H9 (cell line): ENCODE data around the gene RINT1. TPM values are rescaled to one million over a fixed set of nuclear protein-coding genes. Genes with fewer than 3 reads are reported as not detected.

Source experiments
- DNase-seq: peaks from one replicate; pipeline ENCODE4 v3.0.0-alpha.2; 2017
- H2AFZ ChIP-seq: one replicate; pipeline ENCODE4 v1.6.1; 2013; ENCODE audit warnings: mild to moderate bottlenecking, low read length, control low read depth, moderate library complexity
- H2AK5ac ChIP-seq: 2 replicates; pipeline ENCODE4 v1.6.1; 2013; ENCODE audit warnings: low read length, control low read depth, mixed read lengths; ENCODE audit not compliant: insufficient read length
- H2BK120ac ChIP-seq: one replicate; pipeline ENCODE4 v1.6.1; 2013; ENCODE audit warnings: low read depth, mild to moderate bottlenecking, low read length, control low read depth, inconsistent platforms; ENCODE audit not compliant: poor library complexity, severe bottlenecking
- H2BK12ac ChIP-seq: 2 replicates; pipeline ENCODE4 v1.6.1; 2013; ENCODE audit warnings: low read length, control low read depth, mixed read lengths, low read depth; ENCODE audit not compliant: insufficient read length
- H2BK15ac ChIP-seq: 2 replicates; pipeline ENCODE4 v1.6.1; 2013; ENCODE audit warnings: low read depth, low read length, control low read depth
- H2BK20ac ChIP-seq: one replicate; pipeline ENCODE4 v1.6.1; 2013; ENCODE audit warnings: low read depth, mild to moderate bottlenecking, low read length, control low read depth, inconsistent platforms; ENCODE audit not compliant: poor library complexity, severe bottlenecking
- H2BK5ac ChIP-seq: 2 replicates; pipeline ENCODE4 v1.6.1; 2013; ENCODE audit warnings: low read length, control low read depth, mixed read lengths; ENCODE audit not compliant: insufficient read length
- H3K14ac ChIP-seq: 2 replicates; pipeline ENCODE4 v1.6.1; 2013; ENCODE audit warnings: low read length, control low read depth; ENCODE audit not compliant: insufficient read depth
- H3K18ac ChIP-seq: 2 replicates; pipeline ENCODE4 v1.6.1; 2013; ENCODE audit warnings: low read depth, mild to moderate bottlenecking, mixed read lengths, low read length, control low read depth; ENCODE audit not compliant: insufficient read length
- H3K23ac ChIP-seq: 2 replicates; pipeline ENCODE4 v1.6.1; 2013; ENCODE audit warnings: low read length, control low read depth, mixed read lengths, low read depth; ENCODE audit not compliant: insufficient read length
- H3K23me2 ChIP-seq: 2 replicates; pipeline ENCODE4 v1.6.1; 2013; ENCODE audit warnings: low read depth, mild to moderate bottlenecking, mixed read lengths, low read length, control low read depth; ENCODE audit not compliant: insufficient read length, poor library complexity, severe bottlenecking
- H3K27ac ChIP-seq: 2 replicates; pipeline ENCODE4 v1.5.1; 2013; ENCODE audit warnings: low read length, control low read depth, mixed read lengths, low read depth; ENCODE audit not compliant: insufficient read length
- H3K27me3 ChIP-seq: 2 replicates; pipeline ENCODE4 v1.6.1; 2013; ENCODE audit warnings: low read length, control low read depth, inconsistent platforms; ENCODE audit not compliant: insufficient read depth
- H3K4ac ChIP-seq: 2 replicates; pipeline ENCODE4 v1.6.1; 2013; ENCODE audit warnings: low read depth, mild to moderate bottlenecking, control low read depth, inconsistent platforms, low read length, moderate library complexity
- H3K4me1 ChIP-seq: 2 replicates; pipeline ENCODE4 v1.6.1; 2013; ENCODE audit warnings: low read length, control low read depth, inconsistent platforms; ENCODE audit not compliant: insufficient read depth
- H3K4me2 ChIP-seq: 2 replicates; pipeline ENCODE4 v1.6.1; 2013; ENCODE audit warnings: low read length, control low read depth, mixed read lengths; ENCODE audit not compliant: insufficient read length, insufficient read depth
- H3K56ac ChIP-seq: 2 replicates; pipeline ENCODE4 v1.6.1; 2013; ENCODE audit warnings: low read depth, mild to moderate bottlenecking, mixed read lengths, low read length, control low read depth; ENCODE audit not compliant: insufficient read length
- H3K79me1 ChIP-seq: 2 replicates; pipeline ENCODE4 v1.6.1; 2013; ENCODE audit warnings: low read depth, mild to moderate bottlenecking, moderate library complexity, low read length, control low read depth, inconsistent platforms; ENCODE audit not compliant: insufficient read depth, poor library complexity, severe bottlenecking
- H3K79me2 ChIP-seq: 2 replicates; pipeline ENCODE4 v1.6.1; 2013; ENCODE audit warnings: low read length, control low read depth, inconsistent platforms; ENCODE audit not compliant: insufficient read depth
- H3K9ac ChIP-seq: 2 replicates; pipeline ENCODE4 v1.6.1; 2013; ENCODE audit warnings: low read length, control low read depth, mixed read lengths; ENCODE audit not compliant: insufficient read length; ENCODE audit errors: extremely low read depth
- H3K9me3 ChIP-seq: one replicate; pipeline ENCODE4 v1.6.1; 2013; ENCODE audit warnings: low read depth, low read length, inconsistent platforms; ENCODE audit not compliant: control insufficient read depth
- H3T11ph ChIP-seq: one replicate; pipeline ENCODE4 v1.6.1; 2013; ENCODE audit warnings: mild to moderate bottlenecking, low read length, control low read depth, inconsistent platforms
- H4K20me1 ChIP-seq: one replicate; pipeline ENCODE4 v1.6.1; 2013; ENCODE audit not compliant: control insufficient read depth, insufficient read length, insufficient read depth
- H4K5ac ChIP-seq: 2 replicates; pipeline ENCODE4 v1.6.1; 2013; ENCODE audit warnings: low read depth, mild to moderate bottlenecking, mixed read lengths, low read length, control low read depth; ENCODE audit not compliant: insufficient read length
- H4K8ac ChIP-seq: replicated peaks from 2 replicates; pipeline ENCODE4 v1.6.1; 2013; ENCODE audit warnings: low read length, control low read depth, mixed read lengths, low read depth; ENCODE audit not compliant: insufficient read length
- H4K91ac ChIP-seq: 2 replicates; pipeline ENCODE4 v1.6.1; 2013; ENCODE audit warnings: low read depth, mild to moderate bottlenecking, moderate library complexity, mixed read lengths, low read length, control low read depth; ENCODE audit not compliant: insufficient read length
- H3K27ac Mint-ChIP-seq, 3 experiments: 2 replicates in 2 of 3; 3 replicates in 1 of 3; pipeline ENCODE4 v1.8.0; 2020 to 2021; ENCODE audit warnings: mixed read lengths in 3 of 3, mild to moderate bottlenecking in 1 of 3, moderate library complexity in 1 of 3
- H3K27me3 Mint-ChIP-seq: 2 replicates; pipeline ENCODE4 v1.8.0; 2021; ENCODE audit warnings: low read depth, mild to moderate bottlenecking, moderate library complexity, mixed read lengths
- H3K36me3 Mint-ChIP-seq, 3 experiments: 2 replicates in 2 of 3; 3 replicates in 1 of 3; pipeline ENCODE4 v1.8.0; 2020 to 2021; ENCODE audit warnings: low read depth in 3 of 3, mixed read lengths in 3 of 3; ENCODE audit not compliant: insufficient read depth in 1 of 3
- H3K4me1 Mint-ChIP-seq, 2 experiments: 2 replicates each; pipeline ENCODE4 v1.8.0; 2020; ENCODE audit warnings: mixed read lengths in 2 of 2
- H3K4me3 Mint-ChIP-seq, 2 experiments: 2 replicates in 1 of 2; 3 replicates in 1 of 2; pipeline ENCODE4 v1.8.0; 2020 to 2021; ENCODE audit warnings: mild to moderate bottlenecking in 2 of 2, mixed read lengths in 2 of 2, moderate library complexity in 1 of 2
- H3K9me3 Mint-ChIP-seq, 2 experiments: 2 replicates in 1 of 2; 3 replicates in 1 of 2; pipeline ENCODE4 v1.8.0; 2020; ENCODE audit warnings: mild to moderate bottlenecking in 2 of 2, mixed read lengths in 2 of 2, moderate library complexity in 1 of 2
- CTCF ChIP-seq: fragments of 200-600 bp; sonication (generic); conservative IDR thresholded peaks from 3 replicates; pipeline ENCODE4 v1.8.0; 2021; ENCODE audit warnings: antibody characterized with exemption, mild to moderate bottlenecking
- WGBS: extraction: QIAGEN DNeasy Blood & Tissue Kit; methylation state at CpG from one replicate; pipeline ENCODE4 v1.1.7; 2013; ENCODE audit warnings: missing lambda C conversion rate, low lambda C conversion rate, mixed read lengths; ENCODE audit not compliant: insufficient read length; ENCODE audit errors: extremely low coverage; 5-methylcytosine and 5-hydroxymethylcytosine counted together
- total RNA-seq: library from RNA; stranded (reverse); gene quantifications from 2 replicates; pipeline ENCODE4 v1.2.1, GENCODE V29; 2021

The RINT1 gene
- total RNA-seq, 1 experiment from 2014 or later = 21.5 TPM

DNA sequence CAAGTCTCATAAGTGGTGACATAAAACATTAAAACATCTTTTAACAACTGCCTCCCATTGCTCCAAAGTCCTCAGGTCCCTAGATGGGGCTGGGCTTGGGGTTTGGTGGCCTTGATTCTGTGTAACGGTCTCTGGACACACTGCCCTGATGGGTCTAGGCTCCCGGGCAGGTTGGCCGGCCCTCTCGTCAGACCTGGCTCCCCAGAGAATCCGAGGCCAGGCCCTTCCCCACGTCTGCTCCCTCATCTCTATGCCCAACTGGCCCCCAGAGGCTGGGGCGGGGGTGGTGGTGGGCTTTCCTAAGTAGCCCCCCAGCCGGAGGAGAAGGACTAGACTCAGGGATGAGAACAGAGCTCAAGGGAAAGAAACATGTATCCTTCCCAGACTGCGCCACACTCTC lies 80.8 kb downstream of the RINT1 start:
- TF ChIP-seq CTCF = no peak
- no peak overlapping the region for H2BK12ac ChIP-seq
- no peaks in the 10 kb centered on the region for H3K4me1 ChIP-seq
- no peaks in the 10 kb centered on the region for H4K20me1 ChIP-seq
- H3K27ac Mint-ChIP-seq = no peak overlapping the region
- H3K56ac ChIP-seq = no peak overlapping the region
- no peak overlapping the region for H3K23ac ChIP-seq
- no CpG with 5 or more reads among the region's 9 CpGs for WGBS
- H4K91ac ChIP-seq = no peak overlapping the region
- H3K4me2 ChIP-seq = no peak overlapping the region
- no peak overlapping the region for H3K14ac ChIP-seq
- H3T11ph ChIP-seq = no peak overlapping the region
- H3K23me2 ChIP-seq = no peaks in the 10 kb centered on the region
- no peak overlapping the region for H3K4me3 Mint-ChIP-seq
- no peak overlapping the region for H3K4ac ChIP-seq
- no peaks in the 10 kb centered on the region for H3K79me2 ChIP-seq
- no peak overlapping the region for H4K5ac ChIP-seq
- H4K8ac ChIP-seq = no peak overlapping the region
- no peak overlapping the region for H2BK120ac ChIP-seq
- no peaks in the 10 kb centered on the region for H3K79me1 ChIP-seq
- no peak for DNase-seq
- H2BK15ac ChIP-seq = no peak overlapping the region
- no peak overlapping the region for H3K18ac ChIP-seq
- H2AK5ac ChIP-seq = no peak overlapping the region
- H3K27ac ChIP-seq = no peak overlapping the region
- no peak overlapping the region for H2BK5ac ChIP-seq
- peaks cover 11 to 34% (median 34%) of the 10 kb centered on the region in 3 experiments for H3K36me3 Mint-ChIP-seq
- H3K27me3 ChIP-seq = no peaks in the 10 kb centered on the region
- H3K4me1 Mint-ChIP-seq = peaks cover 0 to 10% of the 10 kb centered on the region in 2 experiments
- H3K9me3 Mint-ChIP-seq = no peaks in the 10 kb centered on the region; a peak in 1 of 5 replicates
- no peaks in the 10 kb centered on the region for H3K9me3 ChIP-seq
- no peak overlapping the region for H2BK20ac ChIP-seq
- no peak overlapping the region for H2AFZ ChIP-seq
- no peaks in the 10 kb centered on the region for H3K27me3 Mint-ChIP-seq
- H3K9ac ChIP-seq = no peak overlapping the region
